Measurements from ENCODE around the gene VIT. TPM values are rescaled to one million over a fixed set of nuclear protein-coding genes. Genes with fewer than 3 reads are reported as not detected.

VIT gene
- total and polyA plus RNA-seq, 7 experiments from 2014 or later, result not detected

GRCh38 chr2:36792951-36793350, 96.4 kb downstream of the VIT start:
- no peak overlapping the region for H3K4me3 Mint-ChIP-seq
- ChIA-PET POLR2A (no interaction called here), CTCF (no interaction called here)
- no peaks in the 10 kb centered on the region for H3K36me3 Mint-ChIP-seq
- ATAC-seq (no peak), DNase-seq (no peak)
- peaks cover 0 to 20% (median 3%) of the 10 kb centered on the region in 7 donors for H3K4me1 Mint-ChIP-seq
- Histone ChIP-seq H3K4me1 (ENCODE audit: control insufficient read depth in 2 of 2, insufficient read depth in 2 of 2, low read length in 2 of 2) (peaks cover 0 to 5% of the 10 kb centered on the region in 2 donors), H3K36me3 (ENCODE audit: control insufficient read depth in 2 of 3, insufficient read depth in 3 of 3, low read length in 3 of 3) (no peaks in the 10 kb centered on the region), H3K4me3 (ENCODE audit: low read length) (no peak overlapping the region), H3K27ac (ENCODE audit: low read depth, low read length) (no peak overlapping the region), H3K9me3 (ENCODE audit: control insufficient read depth in 2 of 3, low read length in 3 of 3) (no peaks in the 10 kb centered on the region), H3K27me3 (ENCODE audit: control insufficient read depth in 2 of 2, insufficient read depth in 2 of 2, low read length in 2 of 2) (no peaks in the 10 kb centered on the region)
- peaks cover 0 to 1% (median 0%) of the 10 kb centered on the region in 11 donors for H3K9me3 Mint-ChIP-seq
- H3K27me3 Mint-ChIP-seq, result peaks cover 9 to 23% (median 11%) of the 10 kb centered on the region in 5 donors
- H3K27ac Mint-ChIP-seq, result no peak overlapping the region
- intact Hi-C loops (cut with micrococcal nuclease), result no loop called here

- H3K9me3 ChIP-seq (ENCODE audit: control insufficient read depth in 2 of 3, low read length in 3 of 3), result no peaks in the 10 kb centered on the region
- no peaks in the 10 kb centered on the region for H3K27me3 ChIP-seq (ENCODE audit: control insufficient read depth in 2 of 2, insufficient read depth in 2 of 2, low read length in 2 of 2)
- CTCF ChIA-PET, result no interaction called here
- no peaks in the 10 kb centered on the region for H3K36me3 ChIP-seq (ENCODE audit: control insufficient read depth in 2 of 3, insufficient read depth in 3 of 3, low read length in 3 of 3)
- no peak overlapping the region for H3K27ac ChIP-seq (ENCODE audit: low read depth, low read length)
- POLR2A ChIA-PET, result no interaction called here
- Mint-ChIP-seq H3K4me3 (no peak overlapping the region), H3K27me3 (peaks cover 15 to 20% (median 17%) of the 10 kb centered on the region in 5 donors), H3K9me3 (peaks cover 0 to 1% (median 0%) of the 10 kb centered on the region in 11 donors), H3K27ac (no peak overlapping the region), H3K36me3 (no peaks in the 10 kb centered on the region), H3K4me1 (peaks cover 0 to 21% (median 3%) of the 10 kb centered on the region in 7 donors)
- no peak overlapping the region for H3K4me3 ChIP-seq (ENCODE audit: low read length)
- peaks cover 0 to 13% of the 10 kb centered on the region in 2 donors for H3K4me1 ChIP-seq (ENCODE audit: control insufficient read depth in 2 of 2, insufficient read depth in 2 of 2, low read length in 2 of 2)
- no peak for DNase-seq
- ATAC-seq, result no peak
- intact Hi-C loops (cut with micrococcal nuclease), result no loop called here
Measured at GRCh38 chr2:36797324-36798070, 101.0 kb downstream of the VIT start.

- ATAC-seq, result peak; percentile 69
- no peak overlapping the region for H3K27ac ChIP-seq (ENCODE audit: low read depth, low read length)
- Mint-ChIP-seq H3K9me3 (peaks cover 0 to 1% (median 0%) of the 10 kb centered on the region in 11 donors), H3K36me3 (no peaks in the 10 kb centered on the region), H3K4me1 (peaks cover 0 to 16% (median 3%) of the 10 kb centered on the region in 7 donors), H3K27me3 (peaks cover 15 to 20% (median 17%) of the 10 kb centered on the region in 5 donors), H3K27ac (no peak overlapping the region), H3K4me3 (no peak overlapping the region)
- H3K27me3 ChIP-seq (ENCODE audit: control insufficient read depth in 2 of 2, insufficient read depth in 2 of 2, low read length in 2 of 2), result no peaks in the 10 kb centered on the region
- H3K36me3 ChIP-seq (ENCODE audit: control insufficient read depth in 2 of 3, insufficient read depth in 3 of 3, low read length in 3 of 3), result no peaks in the 10 kb centered on the region
- ChIA-PET POLR2A (no interaction called here), CTCF (no interaction called here)
- intact Hi-C loops (cut with micrococcal nuclease), result no loop called here
- no peaks in the 10 kb centered on the region for H3K9me3 ChIP-seq (ENCODE audit: control insufficient read depth in 2 of 3, low read length in 3 of 3)
- H3K4me3 ChIP-seq (ENCODE audit: low read length), result no peak overlapping the region
- peaks cover 0 to 13% of the 10 kb centered on the region in 2 donors for H3K4me1 ChIP-seq (ENCODE audit: control insufficient read depth in 2 of 2, insufficient read depth in 2 of 2, low read length in 2 of 2)
- DNase-seq, result no peak
Measured at GRCh38 chr2:36798724-36799123, 102.2 kb downstream of the VIT start.

GRCh38 chr2:36800381-36800780, 103.9 kb downstream of the VIT start:
- intact Hi-C loops (cut with micrococcal nuclease), result no loop called here
- H3K36me3 ChIP-seq (ENCODE audit: control insufficient read depth in 2 of 3, insufficient read depth in 3 of 3, low read length in 3 of 3), result no peaks in the 10 kb centered on the region
- H3K27ac Mint-ChIP-seq, result no peak overlapping the region
- peaks cover 0 to 13% of the 10 kb centered on the region in 2 donors for H3K4me1 ChIP-seq (ENCODE audit: control insufficient read depth in 2 of 2, insufficient read depth in 2 of 2, low read length in 2 of 2)
- ATAC-seq (peak; percentile 86), DNase-seq (peak in 2 of 9 donors; percentile 10 to 47)
- ChIA-PET POLR2A (no interaction called here), CTCF (no interaction called here)
- H3K4me1 Mint-ChIP-seq, result peaks cover 0 to 16% (median 3%) of the 10 kb centered on the region in 7 donors
- no peaks in the 10 kb centered on the region for H3K36me3 Mint-ChIP-seq
- peaks cover 15 to 20% (median 17%) of the 10 kb centered on the region in 5 donors for H3K27me3 Mint-ChIP-seq
- H3K4me3 ChIP-seq (ENCODE audit: low read length), result no peak overlapping the region
- no peaks in the 10 kb centered on the region for H3K9me3 ChIP-seq (ENCODE audit: control insufficient read depth in 2 of 3, low read length in 3 of 3)
- H3K9me3 Mint-ChIP-seq, result peaks cover 0 to 1% (median 0%) of the 10 kb centered on the region in 11 donors
- peak overlapping the region in 1 of 10 donors; percentile 37 for H3K4me3 Mint-ChIP-seq
- no peak overlapping the region for H3K27ac ChIP-seq (ENCODE audit: low read depth, low read length)
- H3K27me3 ChIP-seq (ENCODE audit: control insufficient read depth in 2 of 2, insufficient read depth in 2 of 2, low read length in 2 of 2), result no peaks in the 10 kb centered on the region

- peaks cover 13 to 20% (median 15%) of the 10 kb centered on the region in 5 donors for H3K27me3 Mint-ChIP-seq
- peaks cover 0 to 13% of the 10 kb centered on the region in 2 donors for H3K4me1 ChIP-seq (ENCODE audit: control insufficient read depth in 2 of 2, insufficient read depth in 2 of 2, low read length in 2 of 2)
Measured at GRCh38 chr2:36801088-36801487, 104.6 kb downstream of the VIT start.

GRCh38 chr2:36802952-36803351, 106.4 kb downstream of the VIT start:
- Histone ChIP-seq H3K27ac (ENCODE audit: low read depth, low read length) (no peak overlapping the region), H3K4me3 (ENCODE audit: low read length) (no peak overlapping the region), H3K9me3 (ENCODE audit: control insufficient read depth in 2 of 3, low read length in 3 of 3) (no peaks in the 10 kb centered on the region), H3K4me1 (ENCODE audit: control insufficient read depth in 2 of 2, insufficient read depth in 2 of 2, low read length in 2 of 2) (peaks cover 0 to 9% of the 10 kb centered on the region in 2 donors), H3K27me3 (ENCODE audit: control insufficient read depth in 2 of 2, insufficient read depth in 2 of 2, low read length in 2 of 2) (no peaks in the 10 kb centered on the region), H3K36me3 (ENCODE audit: control insufficient read depth in 2 of 3, insufficient read depth in 3 of 3, low read length in 3 of 3) (no peaks in the 10 kb centered on the region)
- POLR2A ChIA-PET, result interaction anchor here (0.7 kb wide), 1 partner anchor 361 kb away, joined by 3 read pairs; no protein-coding TSS in a partner anchor
- ATAC-seq (no peak), DNase-seq (no peak)
- CTCF ChIA-PET, result no interaction called here
- intact Hi-C loops (cut with micrococcal nuclease), result no loop called here
- peaks cover 0 to 22% (median 4%) of the 10 kb centered on the region in 7 donors for H3K4me1 Mint-ChIP-seq
- no peak overlapping the region for H3K4me3 Mint-ChIP-seq
- H3K9me3 Mint-ChIP-seq, result no peaks in the 10 kb centered on the region
- H3K27ac Mint-ChIP-seq, result no peak overlapping the region
- no peaks in the 10 kb centered on the region for H3K36me3 Mint-ChIP-seq
- peaks cover 1 to 9% (median 4%) of the 10 kb centered on the region in 5 donors for H3K27me3 Mint-ChIP-seq

More at GRCh38 chr2:36801088-36801487, 104.6 kb downstream of the VIT start:
- ChIA-PET POLR2A (no interaction called here), CTCF (no interaction called here)
- Mint-ChIP-seq H3K36me3 (no peaks in the 10 kb centered on the region), H3K4me1 (peaks cover 0 to 21% (median 4%) of the 10 kb centered on the region in 7 donors), H3K9me3 (peaks cover 0 to 1% (median 0%) of the 10 kb centered on the region in 11 donors), H3K27ac (no peak overlapping the region), H3K4me3 (peak overlapping the region in 1 of 10 donors; percentile 37)
- Histone ChIP-seq H3K36me3 (ENCODE audit: control insufficient read depth in 2 of 3, insufficient read depth in 3 of 3, low read length in 3 of 3) (no peaks in the 10 kb centered on the region), H3K27ac (ENCODE audit: low read depth, low read length) (no peak overlapping the region), H3K9me3 (ENCODE audit: control insufficient read depth in 2 of 3, low read length in 3 of 3) (no peaks in the 10 kb centered on the region), H3K27me3 (ENCODE audit: control insufficient read depth in 2 of 2, insufficient read depth in 2 of 2, low read length in 2 of 2) (no peaks in the 10 kb centered on the region), H3K4me3 (ENCODE audit: low read length) (no peak overlapping the region)
- no peak for ATAC-seq
- intact Hi-C loops (cut with micrococcal nuclease), result no loop called here
- DNase-seq, result no peak
